HG02642 (cell line): ENCODE results near the gene ZNF25.
"Not testable (repeated sequence)": the region's sequence is repeated elsewhere in the genome, so short reads cannot be mapped to it uniquely, and the experiment has no call there.

Experiments
- ATAC-seq: cut with Tn5 transposase; IDR thresholded peaks from one replicate; pipeline ENCODE4 v1.9.1; 2021; ENCODE audit warnings: mild to moderate bottlenecking; ENCODE audit not compliant: unreplicated experiment, poor library complexity

Gene ZNF25

DNA sequence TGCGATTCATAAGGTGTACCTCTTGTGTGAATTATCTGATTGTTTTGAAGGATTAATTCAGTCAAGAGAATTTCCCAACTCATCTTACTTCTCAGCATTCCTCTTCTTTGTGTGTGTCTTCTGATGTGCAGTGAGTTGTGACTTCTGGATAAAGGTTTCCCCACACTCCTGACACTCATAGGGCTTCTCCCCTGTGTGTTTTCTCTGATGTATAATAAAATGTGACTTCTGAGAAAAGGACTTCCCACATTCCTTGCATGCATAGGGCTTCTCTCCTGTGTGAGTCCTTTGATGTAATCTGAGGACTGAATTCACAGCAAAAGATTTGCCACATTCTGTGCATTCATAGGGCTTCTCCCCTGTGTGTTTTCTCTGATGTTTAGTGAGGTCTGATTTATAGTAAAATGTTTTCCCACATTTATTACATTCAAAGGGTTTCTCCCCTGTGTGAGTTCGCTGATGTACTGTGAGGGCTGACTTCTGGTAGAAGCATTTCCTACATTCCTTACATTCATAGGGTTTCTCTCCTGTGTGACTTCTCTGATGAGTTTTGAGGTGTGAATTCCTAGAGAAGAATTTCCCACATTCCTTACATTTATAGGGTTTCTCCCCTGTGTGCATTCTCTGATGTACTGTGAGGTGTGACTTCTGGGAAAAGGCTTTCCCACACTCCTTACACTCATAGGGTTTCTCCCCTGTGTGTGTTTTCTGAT lies 24.2 kb downstream of the ZNF25 start:
- no peak for ATAC-seq

DNA sequence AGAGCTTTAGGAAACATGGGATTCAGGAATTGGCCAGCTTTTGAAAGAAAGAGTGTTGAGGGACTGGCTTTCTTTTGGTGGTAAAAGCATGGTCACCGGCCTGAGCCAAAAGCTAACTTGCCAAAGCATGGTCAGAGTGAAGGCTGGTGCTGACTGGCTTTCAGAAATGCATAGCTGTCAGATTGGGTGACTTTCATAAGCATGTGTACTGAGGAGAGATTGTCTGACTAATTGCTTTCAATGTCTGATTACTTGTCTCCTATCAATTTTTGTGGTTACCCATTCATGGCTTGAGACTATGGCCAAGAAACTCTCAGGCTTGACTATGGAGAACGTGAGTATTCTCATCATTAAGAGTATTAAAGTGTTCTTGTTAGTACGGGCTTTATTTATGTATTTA lies 28.2 kb downstream of the ZNF25 start:
- ATAC-seq = no peak

- ATAC-seq = no peak
These were observed 28.9 kb downstream of the ZNF25 start for GRCh38 chr10:37947526-37947925.

DNA sequence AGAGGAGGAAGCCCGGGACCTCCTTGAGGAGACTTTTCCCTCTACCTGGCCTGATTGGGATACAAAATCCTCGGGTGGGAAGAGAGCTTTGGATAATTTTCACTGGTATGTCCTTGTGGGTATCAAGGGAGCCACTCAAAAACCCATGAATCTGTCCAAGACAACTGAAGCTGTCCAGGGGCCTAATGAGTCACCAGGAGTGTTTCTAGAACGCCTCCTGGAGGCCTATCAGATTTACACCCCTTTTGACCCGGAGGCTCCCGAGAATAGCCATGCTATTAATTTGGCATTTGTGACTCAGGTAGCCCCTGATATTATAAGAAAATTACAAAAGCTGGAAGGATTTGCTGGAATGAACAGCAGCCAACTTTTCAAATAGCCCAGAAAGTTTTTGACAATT lies 38.6 kb downstream of the ZNF25 start:
- ATAC-seq = no peak

DNA sequence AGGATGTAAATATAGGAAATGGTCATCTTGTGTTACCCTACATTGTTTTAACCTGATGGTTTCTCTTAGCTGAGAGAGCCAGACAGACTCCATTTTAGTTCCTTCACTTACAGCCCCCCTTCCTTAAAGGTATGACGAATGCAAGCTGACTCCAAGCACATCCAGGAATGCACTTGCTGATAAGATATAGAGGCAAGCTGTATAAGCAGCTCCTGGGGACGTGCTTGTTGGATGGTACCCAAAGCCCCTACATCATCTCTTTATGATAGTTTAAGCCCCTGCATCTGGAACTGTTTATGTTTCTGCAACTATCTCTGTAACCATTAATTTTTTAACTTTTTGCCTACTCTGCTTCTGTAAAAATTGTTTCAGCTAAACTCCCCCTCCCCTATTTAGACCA lies 41.7 kb downstream of the ZNF25 start:
- no peak for ATAC-seq

DNA sequence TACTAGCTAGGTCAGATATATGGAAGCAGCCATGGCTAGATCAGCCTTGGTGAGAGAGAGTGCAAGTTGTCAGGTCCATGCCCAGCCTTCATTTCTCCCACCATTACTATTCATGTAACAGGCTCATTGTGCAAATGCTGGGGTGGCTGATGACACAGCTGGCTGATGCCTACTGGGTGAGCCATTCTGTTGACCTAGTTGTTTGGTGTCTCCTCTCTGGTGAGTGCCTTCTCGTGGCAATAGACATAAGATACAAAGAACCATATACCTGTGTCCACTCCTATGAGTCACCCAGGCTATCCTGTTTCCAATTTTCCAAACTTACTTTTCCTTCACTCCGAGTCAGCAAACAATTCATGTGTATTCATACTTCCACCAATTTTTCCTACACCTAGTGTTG lies 46.0 kb downstream of the ZNF25 start:
- ATAC-seq = no peak

DNA sequence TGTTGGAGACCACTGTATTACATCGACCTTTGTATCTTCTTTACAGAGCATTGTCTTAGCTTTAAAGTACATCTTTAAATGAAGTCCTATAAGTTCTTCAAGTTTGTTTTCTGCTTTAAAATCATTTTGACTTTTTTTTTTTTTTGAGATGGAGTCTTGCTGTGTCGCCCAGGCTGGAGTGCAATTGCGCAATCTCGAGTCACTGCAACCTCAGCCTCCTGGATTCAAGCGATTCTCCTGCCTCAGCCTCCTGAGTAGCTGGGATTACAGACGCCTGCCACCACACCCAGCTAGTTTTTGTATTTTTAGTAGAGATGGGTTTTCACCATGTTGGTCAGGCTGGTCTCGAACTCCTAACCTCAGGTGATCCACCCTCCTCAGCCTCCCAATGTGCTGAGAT lies 68.3 kb downstream of the ZNF25 start:
- not testable (repeated sequence) for ATAC-seq

DNA sequence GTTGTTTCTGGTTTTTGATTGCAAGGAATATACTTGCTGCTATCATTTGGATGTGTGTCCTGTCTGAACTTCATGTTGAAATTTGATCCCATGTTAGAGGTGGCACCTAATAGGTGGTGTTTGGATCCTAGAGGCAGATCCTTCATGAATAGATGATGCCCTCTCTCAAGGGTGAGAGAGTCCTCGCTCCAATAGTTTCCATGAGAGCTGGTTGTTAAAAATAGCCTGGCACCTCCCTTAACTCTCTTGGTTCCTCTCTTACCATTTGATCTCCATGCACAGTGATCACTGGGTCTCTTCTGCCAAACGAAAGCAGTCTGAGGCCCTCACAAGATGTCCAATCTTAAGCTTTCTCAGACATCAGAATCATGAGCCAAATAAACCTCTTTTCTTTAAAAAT lies 70.1 kb downstream of the ZNF25 start:
- ATAC-seq = no peak
